Nephron (organoid): Measurements from ENCODE around the gene SZRD1.

Experiments used
- H3K27ac Mint-ChIP-seq, 3 experiments: 2 replicates each; pipeline ENCODE4 v1.8.0; 2020; ENCODE audit warnings: mixed read lengths in 3 of 3, mild to moderate bottlenecking in 2 of 3, moderate library complexity in 1 of 3
- H3K27me3 Mint-ChIP-seq: 2 replicates; pipeline ENCODE4 v1.8.0; 2021; ENCODE audit warnings: low read depth, mild to moderate bottlenecking, moderate library complexity, mixed read lengths
- H3K36me3 Mint-ChIP-seq: 2 replicates; pipeline ENCODE4 v1.8.0; 2020; ENCODE audit warnings: low read depth, mixed read lengths
- H3K4me1 Mint-ChIP-seq: 2 replicates; pipeline ENCODE4 v1.8.0; 2020; ENCODE audit warnings: mixed read lengths
- H3K4me3 Mint-ChIP-seq, 3 experiments: 2 replicates each; pipeline ENCODE4 v1.8.0; 2020; ENCODE audit warnings: mild to moderate bottlenecking in 3 of 3, mixed read lengths in 3 of 3, moderate library complexity in 2 of 3
- H3K9me3 Mint-ChIP-seq: 2 replicates; pipeline ENCODE4 v1.8.0; 2020; ENCODE audit warnings: mixed read lengths
- CTCF ChIP-seq, 3 experiments: fragments of 200-600 bp; sonication (generic); IDR thresholded peaks; one replicate each; pipeline ENCODE4 v1.5.0; 2021; ENCODE audit warnings: antibody characterized with exemption in 3 of 3; ENCODE audit not compliant: unreplicated experiment in 3 of 3

Gene SZRD1, protein sequence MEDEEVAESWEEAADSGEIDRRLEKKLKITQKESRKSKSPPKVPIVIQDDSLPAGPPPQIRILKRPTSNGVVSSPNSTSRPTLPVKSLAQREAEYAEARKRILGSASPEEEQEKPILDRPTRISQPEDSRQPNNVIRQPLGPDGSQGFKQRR

GRCh38 chr1:16366722-16367257 is at the start of gene SZRD1:
Gene SZRD1, plus strand, starts transcription at chr1:16367242. Its CDS starts 16 bp downstream, at chr1:16367258.
- Mint-ChIP-seq H3K4me3 (peak within 1 kb of the TSS; percentile 94 to 99 (median 97)), H3K9me3 (no peaks in the 10 kb centered on the region), H3K27me3 (no peaks in the 10 kb centered on the region), H3K27ac (peak within 1 kb of the TSS; percentile 92 to 99 (median 94)), H3K36me3 (no peaks in the 10 kb centered on the region), H3K4me1 (peaks cover 34% of the 10 kb centered on the region)
- TF ChIP-seq CTCF (IDR thresholded peaks at IDR 0.05; ENCODE audit: unreplicated experiment in 3 of 3), result no peak

- Mint-ChIP-seq H3K4me1 (peaks cover 17% of the 10 kb centered on the region), H3K9me3 (no peaks in the 10 kb centered on the region), H3K27ac (peak overlapping the region; percentile 21 to 52 (median 46)), H3K4me3 (no peak overlapping the region), H3K27me3 (no peaks in the 10 kb centered on the region), H3K36me3 (peaks cover 14% of the 10 kb centered on the region)
- TF ChIP-seq CTCF (IDR thresholded peaks at IDR 0.05; ENCODE audit: unreplicated experiment in 3 of 3), result no peak
These were observed 48.5 kb upstream of the SZRD1 start for GRCh38 chr1:16318555-16318954.

DNA sequence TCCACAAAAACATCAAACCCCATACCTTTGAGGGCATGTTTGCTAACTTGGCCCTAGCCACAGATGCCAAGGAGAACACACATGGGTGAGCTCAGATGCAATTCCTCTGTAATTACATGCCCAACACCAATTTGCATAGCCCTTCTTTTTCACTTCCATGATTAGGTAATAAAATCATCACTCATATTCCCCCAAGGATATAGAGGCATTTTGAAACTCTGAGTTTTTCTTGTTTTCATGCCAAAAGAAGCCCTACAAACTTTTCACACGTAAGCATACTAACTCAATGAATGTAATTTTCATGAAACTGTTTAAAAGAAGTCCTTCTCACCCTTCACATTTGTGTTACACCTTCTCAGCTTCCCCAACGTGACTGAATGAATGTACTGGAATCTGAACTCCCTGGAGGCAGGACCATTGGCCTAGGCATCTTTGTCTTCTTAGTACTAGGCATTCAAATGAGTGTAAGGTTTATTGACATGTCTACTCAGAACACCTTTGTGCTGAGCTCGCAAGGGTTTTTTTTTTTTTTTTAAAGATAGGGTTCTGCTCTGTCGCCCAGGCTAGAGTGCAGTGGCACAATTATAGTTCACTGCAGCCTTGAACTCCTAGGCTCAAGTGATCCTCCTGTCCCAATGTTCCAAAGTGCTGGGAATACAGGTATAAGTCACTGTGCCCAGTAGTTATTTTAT is 45.7 kb upstream of the SZRD1 start:
- peaks cover 25% of the 10 kb centered on the region for H3K4me1 Mint-ChIP-seq
- TF ChIP-seq CTCF (IDR thresholded peaks at IDR 0.05; ENCODE audit: unreplicated experiment in 3 of 3), result no peak
- H3K9me3 Mint-ChIP-seq, result no peaks in the 10 kb centered on the region
- H3K36me3 Mint-ChIP-seq, result peaks cover 4% of the 10 kb centered on the region
- no peak overlapping the region for H3K4me3 Mint-ChIP-seq
- H3K27me3 Mint-ChIP-seq, result no peaks in the 10 kb centered on the region
- H3K27ac Mint-ChIP-seq, result peak overlapping the region in 1 of 3 experiments; percentile 50

- Mint-ChIP-seq H3K4me3 (no peak overlapping the region), H3K9me3 (no peaks in the 10 kb centered on the region), H3K4me1 (peaks cover 13% of the 10 kb centered on the region), H3K27ac (peak overlapping the region in 1 of 3 experiments; percentile 46), H3K36me3 (peaks cover 18% of the 10 kb centered on the region), H3K27me3 (no peaks in the 10 kb centered on the region)
- no peak for TF ChIP-seq CTCF (IDR thresholded peaks at IDR 0.05; ENCODE audit: unreplicated experiment in 3 of 3)
These were observed 42.6 kb upstream of the SZRD1 start for GRCh38 chr1:16324456-16324890.

DNA sequence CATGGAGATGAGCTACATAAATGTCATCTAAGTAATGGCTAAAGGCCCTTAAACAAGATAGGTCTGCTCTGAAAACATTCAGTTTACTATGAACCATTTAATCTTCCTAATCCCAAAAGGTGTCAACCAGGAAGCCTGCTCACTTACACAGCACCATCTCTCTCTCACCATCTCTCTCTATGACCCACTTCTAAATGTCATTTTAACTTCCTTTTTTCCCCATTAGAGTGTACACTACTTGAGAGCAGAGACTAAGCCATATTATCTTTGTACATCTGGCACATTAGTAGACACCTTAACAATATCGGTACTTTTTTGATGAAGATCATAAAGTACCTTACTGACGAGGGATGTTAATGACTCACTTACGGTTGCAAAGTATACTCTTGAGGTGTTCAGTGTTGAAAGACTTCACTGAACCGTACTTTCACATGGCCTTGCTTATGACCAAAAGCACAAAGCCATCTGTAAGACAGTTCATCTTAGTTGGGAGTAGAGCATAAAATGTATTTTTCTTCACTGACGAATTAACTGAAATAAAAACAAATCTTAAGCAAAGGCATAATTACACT is 40.1 kb upstream of the SZRD1 start:
- H3K36me3 Mint-ChIP-seq, result peaks cover 18% of the 10 kb centered on the region
- TF ChIP-seq CTCF (IDR thresholded peaks at IDR 0.05; ENCODE audit: unreplicated experiment in 3 of 3), result no peak
- H3K27ac Mint-ChIP-seq, result peak overlapping the region in 1 of 3 experiments; percentile 4
- H3K4me3 Mint-ChIP-seq, result no peak overlapping the region
- no peaks in the 10 kb centered on the region for H3K27me3 Mint-ChIP-seq
- H3K4me1 Mint-ChIP-seq, result peaks cover 7% of the 10 kb centered on the region
- H3K9me3 Mint-ChIP-seq, result no peaks in the 10 kb centered on the region
